ENCODE results near the gene ZNF460. TPM values are rescaled to one million over a fixed set of nuclear protein-coding genes. Genes with fewer than 3 reads are reported as not detected.

The ZNF460 gene
- total RNA-seq, 1 experiment from 2014 or later = 65.9 TPM

DNA sequence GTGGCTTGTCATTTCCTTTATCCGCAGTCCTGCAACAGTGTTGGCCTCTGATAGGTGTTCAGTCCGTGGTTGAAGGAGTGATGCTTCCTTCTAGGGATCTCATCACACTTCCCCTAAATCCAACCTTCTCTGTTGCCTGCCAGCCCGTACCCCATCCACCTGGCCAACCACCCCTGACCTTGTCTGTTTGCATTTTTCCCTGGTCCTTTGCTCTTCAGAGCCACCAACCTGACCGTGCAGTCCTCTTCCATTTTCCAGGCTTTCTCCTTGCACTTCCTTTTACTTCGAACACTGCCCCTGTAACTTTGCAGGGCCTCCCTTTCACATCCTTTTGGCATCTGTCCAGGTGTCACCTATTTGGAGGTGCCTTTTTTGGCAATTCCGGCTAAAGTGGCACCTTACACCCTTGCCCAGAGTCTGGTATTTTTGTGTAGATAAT is 696 bp downstream of the ZNF460 start:
- Histone ChIP-seq H3K79me2 (ENCODE audit: insufficient read depth, low read length) (peaks cover 30% of the 10 kb centered on the region; the same call in 1 of the 2 replicates), H3K18ac (ENCODE audit: insufficient read length, low read depth, low read length) (peak overlapping the region; percentile 53), H3K4me2 (ENCODE audit: insufficient read depth, insufficient read length, low read length) (peak overlapping the region; percentile 92), H3K23ac (ENCODE audit: insufficient read length, low read depth, low read length) (no peak overlapping the region), H4K91ac (ENCODE audit: insufficient read length, low read depth, low read length) (no peak overlapping the region), H2BK5ac (ENCODE audit: insufficient read length, low read length) (no peak overlapping the region), H3K9me3 (ENCODE audit: control insufficient read depth, low read depth, low read length) (no peaks in the 10 kb centered on the region), H3K4ac (ENCODE audit: low read depth, low read length) (no peak overlapping the region), H2BK20ac (ENCODE audit: low read depth, low read length, poor library complexity, severe bottlenecking) (no peak overlapping the region), H3K9ac (ENCODE audit: extremely low read depth, insufficient read length, low read length) (peak overlapping the region; percentile 95), H3K79me1 (ENCODE audit: insufficient read depth, low read depth, low read length, poor library complexity, severe bottlenecking) (peaks cover 3% of the 10 kb centered on the region), H2BK12ac (ENCODE audit: insufficient read length, low read depth, low read length) (no peak overlapping the region), H4K20me1 (ENCODE audit: control insufficient read depth, insufficient read depth, insufficient read length) (no peaks in the 10 kb centered on the region), H4K5ac (ENCODE audit: insufficient read length, low read depth, low read length) (no peak overlapping the region), H2AFZ (ENCODE audit: low read length) (no peak overlapping the region), H3T11ph (ENCODE audit: low read length) (no peak overlapping the region), H3K23me2 (ENCODE audit: insufficient read length, low read depth, low read length, poor library complexity, severe bottlenecking) (peaks cover 4% of the 10 kb centered on the region), H2AK5ac (ENCODE audit: insufficient read length, low read length) (no peak overlapping the region), H2BK15ac (ENCODE audit: low read depth, low read length) (no peak overlapping the region), H3K56ac (ENCODE audit: insufficient read length, low read depth, low read length) (no peak overlapping the region), H3K4me1 (ENCODE audit: insufficient read depth, low read length) (no peaks in the 10 kb centered on the region; the same call in 1 of the 2 replicates), H3K14ac (ENCODE audit: insufficient read depth, low read length) (peak overlapping the region; percentile 42; the same call in 1 of the 2 replicates), H3K27me3 (ENCODE audit: insufficient read depth, low read length) (no peaks in the 10 kb centered on the region), H2BK120ac (ENCODE audit: low read depth, low read length, poor library complexity, severe bottlenecking) (no peak overlapping the region), H4K8ac (replicated peaks; ENCODE audit: insufficient read length, low read depth, low read length) (no peak overlapping the region), H3K27ac (ENCODE audit: insufficient read length, low read depth, low read length) (no peak overlapping the region)
- no peak for DNase-seq
- H3K27ac Mint-ChIP-seq = peak overlapping the region in 1 of 3 experiments; percentile 89; a peak in 4 of 7 replicates
- H3K9me3 Mint-ChIP-seq = peaks cover 2 to 3% of the 10 kb centered on the region in 2 experiments; a peak in 2 of 5 replicates
- 0 out of 2 replicates have a peak, but pooled peaks cover under 1% of the 10 kb centered on the region for H3K27me3 Mint-ChIP-seq (ENCODE audit: low read depth)
- TF ChIP-seq, protein P1, sequence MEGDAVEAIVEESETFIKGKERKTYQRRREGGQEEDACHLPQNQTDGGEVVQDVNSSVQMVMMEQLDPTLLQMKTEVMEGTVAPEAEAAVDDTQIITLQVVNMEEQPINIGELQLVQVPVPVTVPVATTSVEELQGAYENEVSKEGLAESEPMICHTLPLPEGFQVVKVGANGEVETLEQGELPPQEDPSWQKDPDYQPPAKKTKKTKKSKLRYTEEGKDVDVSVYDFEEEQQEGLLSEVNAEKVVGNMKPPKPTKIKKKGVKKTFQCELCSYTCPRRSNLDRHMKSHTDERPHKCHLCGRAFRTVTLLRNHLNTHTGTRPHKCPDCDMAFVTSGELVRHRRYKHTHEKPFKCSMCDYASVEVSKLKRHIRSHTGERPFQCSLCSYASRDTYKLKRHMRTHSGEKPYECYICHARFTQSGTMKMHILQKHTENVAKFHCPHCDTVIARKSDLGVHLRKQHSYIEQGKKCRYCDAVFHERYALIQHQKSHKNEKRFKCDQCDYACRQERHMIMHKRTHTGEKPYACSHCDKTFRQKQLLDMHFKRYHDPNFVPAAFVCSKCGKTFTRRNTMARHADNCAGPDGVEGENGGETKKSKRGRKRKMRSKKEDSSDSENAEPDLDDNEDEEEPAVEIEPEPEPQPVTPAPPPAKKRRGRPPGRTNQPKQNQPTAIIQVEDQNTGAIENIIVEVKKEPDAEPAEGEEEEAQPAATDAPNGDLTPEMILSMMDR (conservative IDR thresholded peaks at IDR 0.05) = no peak
- peaks cover 14 to 16% of the 10 kb centered on the region in 2 experiments for H3K4me1 Mint-ChIP-seq
- peaks cover 24 to 39% (median 29%) of the 10 kb centered on the region in 3 experiments for H3K36me3 Mint-ChIP-seq (ENCODE audit: insufficient read depth in 1 of 3, low read depth in 3 of 3)
- no peak overlapping the region for H3K4me3 Mint-ChIP-seq
- no CpG with 5 or more reads among the region's 6 CpGs for WGBS (ENCODE audit: extremely low coverage, insufficient read length, low lambda C conversion rate)
